ENCODE measurements around the gene PLA2G4A. TPM values are rescaled to one million over a fixed set of nuclear protein-coding genes. Genes with fewer than 3 reads are reported as not detected.

Gene PLA2G4A
- polyA plus RNA-seq, 4 donors: 6.6 to 10.1 (median 9.0) TPM

DNA sequence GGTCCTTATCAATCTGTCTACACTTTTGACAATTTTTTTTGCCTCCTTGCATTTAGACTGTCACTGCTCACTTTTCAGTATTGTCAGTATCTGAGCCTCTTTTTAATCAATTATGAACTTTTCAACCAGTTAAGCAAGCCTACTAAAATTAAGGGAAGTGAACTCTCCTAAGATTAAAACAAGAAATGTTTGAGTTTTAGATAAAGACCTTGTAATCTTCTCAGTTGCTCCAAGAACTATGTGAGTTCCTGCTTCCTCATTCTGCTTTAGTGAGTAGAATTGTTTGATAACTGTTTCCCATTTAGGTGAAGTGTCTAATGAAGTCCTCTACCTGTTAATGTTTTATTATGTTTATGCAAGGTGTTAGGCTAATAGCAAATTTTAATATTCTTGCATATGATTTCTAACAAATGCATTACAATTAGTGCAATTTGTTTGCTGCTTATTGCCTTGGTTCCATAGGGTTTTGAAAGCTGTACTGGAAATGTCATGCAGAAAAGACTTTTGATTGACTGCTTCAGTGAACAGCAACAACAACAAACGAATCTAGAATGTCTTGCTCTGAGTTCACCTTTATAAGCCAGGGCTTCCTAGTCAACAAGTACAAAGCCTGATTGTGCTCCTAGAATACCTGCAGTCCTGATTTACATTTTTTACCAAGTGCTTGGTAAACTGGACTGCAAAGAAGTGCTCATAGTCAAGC is 40.9 kb downstream of the PLA2G4A start:
- DNase-seq (ENCODE audit: low read depth in 4 of 4, low spot score in 2 of 4): no peak

DNA sequence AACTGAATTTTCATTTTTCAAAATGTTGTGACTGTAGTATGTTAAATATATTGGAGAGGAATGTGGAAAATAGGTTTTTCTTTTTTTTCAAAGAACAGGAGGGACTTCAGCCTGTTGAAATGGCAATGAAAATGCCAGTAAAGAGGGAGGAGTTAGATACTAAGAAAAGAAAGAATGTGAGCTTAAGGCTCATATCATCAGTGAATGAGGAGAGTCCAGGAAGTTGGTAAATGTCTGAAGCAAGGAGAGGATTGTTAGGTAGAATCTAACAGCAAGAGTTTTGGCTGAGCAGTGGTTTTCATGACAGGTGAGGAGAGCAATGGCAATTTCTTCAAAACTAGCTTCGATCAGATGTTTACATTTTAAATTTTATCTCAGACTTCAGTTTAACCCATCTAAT is 43.0 kb downstream of the PLA2G4A start:
- DNase-seq (ENCODE audit: low read depth in 4 of 4, low spot score in 2 of 4): no peak

DNA sequence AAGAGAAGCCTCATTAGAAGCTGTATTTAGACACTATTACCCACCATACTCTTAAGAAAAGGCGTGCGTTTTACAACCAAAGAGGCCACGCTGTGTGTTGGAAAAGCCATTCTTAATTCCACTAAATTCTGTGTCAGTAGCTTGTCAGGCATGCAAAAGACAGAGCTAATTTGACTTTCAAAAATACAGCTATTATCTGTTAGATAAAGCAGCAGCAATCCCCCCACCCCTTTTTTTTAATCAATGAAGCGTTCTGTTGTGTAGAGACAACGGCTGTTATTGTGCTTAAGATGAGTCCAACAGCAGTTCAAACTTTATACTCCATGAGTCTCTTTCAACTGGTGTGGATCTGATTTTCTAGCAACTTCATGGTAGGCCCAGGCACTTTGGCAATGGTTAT is 43.5 kb downstream of the PLA2G4A start:
- DNase-seq (ENCODE audit: low read depth in 4 of 4, low spot score in 2 of 4): no peak

DNA sequence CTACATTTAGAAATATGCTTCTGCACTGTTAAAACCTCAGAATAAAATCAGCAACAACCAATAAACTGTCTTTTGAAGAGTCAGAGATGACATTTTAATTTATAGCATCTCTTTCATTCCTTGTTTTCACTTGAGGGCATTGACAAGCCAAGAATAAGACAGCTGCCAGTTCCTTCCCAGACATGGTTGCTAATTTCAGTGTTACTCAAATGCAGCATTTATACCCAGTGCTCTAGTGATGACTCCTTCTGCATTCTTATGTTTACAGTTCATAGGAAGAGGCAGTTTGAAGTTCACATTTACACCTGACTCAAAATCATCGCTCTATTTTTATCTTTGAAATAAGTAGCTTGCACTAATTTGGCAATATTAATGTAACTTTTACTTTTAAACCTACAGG is 44.9 kb downstream of the PLA2G4A start:
- no peak for DNase-seq (ENCODE audit: low read depth in 4 of 4, low spot score in 2 of 4)

DNA sequence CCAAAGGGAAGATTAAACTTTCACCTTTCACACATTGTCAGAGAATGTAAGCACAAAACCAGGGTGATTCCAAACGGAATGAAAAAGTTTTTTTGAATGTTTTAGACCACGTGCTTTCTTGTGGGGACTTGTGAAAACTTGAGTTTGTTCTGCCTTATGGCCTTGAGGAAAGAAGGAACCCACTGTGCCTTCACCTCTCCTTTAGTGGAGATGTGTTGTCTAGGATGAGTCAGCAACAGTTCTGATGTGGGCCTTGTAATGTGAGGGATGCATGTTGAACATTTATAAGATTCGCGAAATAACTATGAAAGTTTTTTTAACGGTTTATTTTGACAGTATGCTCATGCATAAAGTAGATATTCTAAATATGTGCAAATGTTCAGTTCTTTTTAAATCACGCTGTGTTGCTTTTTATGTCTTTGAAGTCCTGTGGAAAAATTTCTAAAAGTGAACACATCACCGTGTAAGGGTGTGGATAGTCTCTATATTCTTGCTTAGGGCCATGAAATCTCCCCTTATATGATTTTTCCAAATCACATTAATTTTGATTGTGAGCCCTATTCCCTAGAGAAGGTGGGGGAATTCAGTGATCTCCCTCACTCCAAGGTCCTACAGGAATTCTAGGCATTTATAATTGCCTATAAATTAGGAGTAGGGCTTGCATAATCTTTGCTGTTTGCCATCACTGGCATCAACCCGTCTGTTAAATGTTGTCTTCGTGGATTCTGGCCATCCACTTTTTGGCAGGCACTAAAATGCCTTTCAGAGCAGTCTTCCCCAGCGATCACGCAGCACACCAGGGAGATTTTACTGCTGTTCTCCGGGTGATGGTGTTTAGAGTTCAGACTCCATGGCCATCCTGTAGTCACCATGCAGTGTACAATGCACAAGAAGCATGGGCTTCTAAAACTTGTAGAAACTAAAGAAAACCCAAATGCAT is 47.4 kb downstream of the PLA2G4A start:
- DNase-seq (ENCODE audit: low read depth in 4 of 4, low spot score in 2 of 4): no peak

DNA sequence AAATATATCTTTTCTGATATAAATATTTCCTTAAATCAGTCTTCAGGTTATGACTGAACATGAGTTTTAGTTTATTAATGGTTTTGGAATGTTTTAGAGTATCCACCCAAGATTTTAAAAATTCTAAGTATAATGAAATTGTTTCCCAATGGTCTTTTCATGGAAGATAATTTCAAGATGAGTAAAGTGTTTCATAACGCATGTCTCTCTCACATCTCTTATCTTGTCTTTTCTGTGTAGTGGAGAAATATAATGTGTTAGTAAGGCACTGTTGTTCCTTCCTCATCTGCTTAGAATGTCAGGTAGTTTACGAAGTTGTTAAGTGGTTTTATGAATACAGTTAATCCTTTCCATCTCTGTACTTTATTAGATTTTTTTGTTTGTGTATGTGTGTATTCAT is 49.6 kb downstream of the PLA2G4A start:
- no peak for DNase-seq (ENCODE audit: low read depth in 4 of 4, low spot score in 2 of 4)

DNA sequence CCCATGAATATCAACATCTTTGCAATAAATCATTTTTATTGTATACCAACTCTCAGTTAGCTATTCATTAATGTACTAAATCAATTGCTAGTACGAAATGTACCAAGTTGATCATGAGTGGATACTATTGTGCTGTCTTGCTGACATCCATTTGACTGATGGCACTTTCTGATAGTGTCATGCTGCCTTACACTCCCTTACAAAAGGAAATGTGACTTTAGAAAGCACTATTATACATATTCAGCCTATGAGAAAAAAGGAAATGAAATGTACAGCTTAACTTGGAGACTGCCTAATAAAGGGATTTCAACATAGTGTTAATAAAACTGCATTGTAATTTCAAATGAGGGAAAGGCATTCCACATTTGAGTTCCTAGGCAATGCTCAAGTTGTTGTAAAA is 52.2 kb downstream of the PLA2G4A start:
- no peak for DNase-seq (ENCODE audit: low read depth in 4 of 4, low spot score in 2 of 4)

DNA sequence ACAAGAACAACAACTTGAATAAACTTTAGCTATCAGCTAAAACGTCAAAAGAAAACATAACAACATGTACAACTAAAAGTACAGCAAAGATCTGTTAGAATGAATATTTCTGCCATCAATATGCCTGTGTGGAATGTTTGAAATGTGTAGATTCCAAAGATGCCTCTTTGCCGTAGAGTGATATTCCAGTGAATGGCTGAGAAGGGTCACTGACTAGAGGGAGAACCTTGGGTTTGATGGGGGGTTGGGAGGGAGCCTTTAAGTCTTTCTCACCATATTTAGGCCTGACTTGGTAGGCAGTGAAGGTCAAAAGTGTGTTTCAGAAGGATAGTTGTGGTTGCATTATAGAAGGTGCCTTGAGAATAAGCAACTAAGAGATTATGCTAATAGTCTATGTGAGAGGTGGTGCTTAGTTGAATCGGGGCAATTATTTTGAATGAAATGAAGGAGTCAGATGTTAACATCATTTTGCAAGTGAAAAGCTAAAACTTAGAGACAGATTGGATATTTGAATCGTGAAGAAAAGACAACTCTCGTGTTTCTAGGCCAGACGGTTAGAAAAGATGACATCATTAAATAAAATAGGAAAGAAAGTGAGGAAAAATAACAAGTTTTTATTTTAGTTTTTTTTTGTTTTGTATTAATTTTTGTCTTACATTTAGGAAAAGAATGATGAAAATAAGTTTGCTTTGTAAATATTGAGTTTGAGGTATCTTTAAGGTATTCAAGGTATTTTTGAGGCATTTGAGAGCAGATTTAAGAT is 53.8 kb downstream of the PLA2G4A start:
- no peak for DNase-seq (ENCODE audit: low read depth in 4 of 4, low spot score in 2 of 4)

DNA sequence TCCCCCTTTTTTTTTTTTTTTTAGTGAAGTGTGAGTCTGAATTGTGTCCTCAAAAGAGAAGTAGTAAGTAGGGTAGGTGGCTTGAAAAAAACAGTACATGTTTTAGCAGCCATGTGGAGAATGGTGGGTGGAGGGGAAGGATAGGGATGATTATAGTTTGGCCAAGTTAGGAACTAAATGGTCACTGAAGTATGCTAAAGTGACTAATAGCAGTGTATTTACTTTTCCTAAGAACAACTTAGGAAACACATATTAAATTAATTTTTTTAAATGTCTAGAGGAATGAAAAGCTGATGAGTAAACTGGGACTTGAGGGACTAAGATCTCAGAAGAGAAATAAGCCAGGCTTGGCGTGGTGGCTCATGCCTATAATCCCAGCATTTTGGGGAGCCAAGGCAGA is 55.5 kb downstream of the PLA2G4A start:
- DNase-seq (ENCODE audit: low read depth in 4 of 4, low spot score in 2 of 4): no peak

DNA sequence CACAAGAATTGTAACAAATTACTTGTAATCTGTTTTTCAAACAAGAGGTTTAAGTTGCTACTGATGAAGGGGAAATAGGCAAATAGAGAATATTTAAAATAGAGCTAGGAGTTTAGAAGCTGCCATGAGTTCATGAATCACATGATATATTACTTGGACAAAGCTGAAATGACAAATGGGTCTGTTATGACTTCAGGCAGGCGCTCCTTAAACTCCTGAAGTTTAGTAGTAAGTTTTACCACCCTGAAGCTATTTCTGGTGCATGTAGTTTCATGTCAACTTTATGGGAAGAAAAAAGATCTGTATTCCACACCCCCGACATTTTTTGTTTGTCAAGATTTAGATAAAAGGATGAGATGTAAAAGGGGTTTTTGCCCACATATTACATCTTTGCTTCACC is 58.5 kb downstream of the PLA2G4A start:
- DNase-seq (ENCODE audit: low read depth in 4 of 4, low spot score in 2 of 4): no peak

DNA sequence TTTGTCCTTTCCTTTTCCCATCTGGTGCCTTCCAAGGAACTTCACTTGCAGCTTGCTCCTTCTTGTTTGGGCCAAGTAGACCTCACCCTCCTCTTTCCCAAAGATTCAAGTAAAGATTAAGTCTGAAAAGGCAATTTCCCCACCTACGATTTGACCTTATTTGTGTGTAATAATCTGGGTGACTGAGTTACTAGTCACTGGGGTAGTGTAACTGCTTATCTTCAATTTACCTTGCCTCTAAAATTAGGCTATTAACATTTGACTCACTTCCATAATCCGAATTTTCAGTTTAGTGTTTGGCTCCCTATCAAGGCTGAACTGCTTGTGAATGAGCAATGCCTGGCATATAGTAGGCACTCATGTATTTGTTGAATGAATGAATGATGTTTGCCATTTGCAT is 59.6 kb downstream of the PLA2G4A start:
- DNase-seq (ENCODE audit: low read depth in 4 of 4, low spot score in 2 of 4): no peak

DNA sequence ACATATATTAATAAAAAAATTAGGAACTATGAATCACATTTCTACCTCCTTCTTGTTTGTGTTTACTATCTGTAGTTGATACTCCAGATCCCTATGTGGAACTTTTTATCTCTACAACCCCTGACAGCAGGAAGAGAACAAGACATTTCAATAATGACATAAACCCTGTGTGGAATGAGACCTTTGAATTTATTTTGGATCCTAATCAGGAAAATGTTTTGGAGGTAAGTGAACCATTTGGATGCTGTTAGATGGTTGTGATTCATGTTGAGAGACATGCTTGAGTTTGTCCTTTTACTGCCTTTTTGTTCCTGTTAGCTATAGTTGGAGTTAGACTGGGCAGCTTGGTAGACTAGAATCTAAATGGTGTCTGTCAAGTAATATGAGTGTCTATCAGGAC is 64.2 kb downstream of the PLA2G4A start:
- no peak for DNase-seq (ENCODE audit: low read depth in 4 of 4, low spot score in 2 of 4)

DNA sequence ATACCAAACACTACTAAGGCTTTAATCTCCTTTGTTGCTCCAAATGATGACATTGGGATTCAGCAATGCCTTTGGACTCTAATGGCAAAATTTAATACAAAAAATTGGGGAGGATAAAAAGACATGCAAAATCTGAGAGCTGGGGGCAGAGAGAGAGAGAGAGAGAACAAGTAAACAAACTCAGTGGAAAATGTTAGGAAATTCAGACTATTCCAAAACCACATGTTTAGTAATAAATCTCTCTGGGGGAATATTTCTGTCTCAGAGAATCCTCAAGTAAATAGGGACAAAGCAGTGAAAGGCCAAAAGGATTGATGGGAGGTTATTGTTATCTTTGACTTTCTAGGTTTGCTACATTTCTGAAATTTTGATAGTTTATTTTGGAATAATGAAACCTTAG is 65.7 kb downstream of the PLA2G4A start:
- no peak for DNase-seq (ENCODE audit: low read depth in 4 of 4, low spot score in 2 of 4)

DNA sequence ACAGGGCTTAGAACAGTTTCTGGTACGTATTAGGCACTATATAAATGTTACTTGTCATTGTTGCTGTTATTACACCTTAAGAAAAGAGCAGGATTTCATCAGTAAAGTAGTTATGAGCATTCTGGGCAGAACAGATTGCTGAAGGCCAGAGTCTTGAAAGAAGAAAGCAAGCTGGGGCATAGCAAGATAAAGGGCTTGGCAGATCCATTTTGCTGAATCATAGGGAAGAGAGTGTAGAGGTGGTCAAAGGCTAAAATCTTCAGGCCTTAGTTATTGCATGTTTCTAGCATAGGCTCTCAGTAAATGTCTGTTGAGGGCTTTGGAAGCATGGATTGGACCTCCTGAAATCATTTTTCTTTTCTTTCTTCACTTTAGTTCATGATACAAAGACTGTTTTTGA is 67.5 kb downstream of the PLA2G4A start:
- no peak for DNase-seq (ENCODE audit: low read depth in 4 of 4, low spot score in 2 of 4)

DNA sequence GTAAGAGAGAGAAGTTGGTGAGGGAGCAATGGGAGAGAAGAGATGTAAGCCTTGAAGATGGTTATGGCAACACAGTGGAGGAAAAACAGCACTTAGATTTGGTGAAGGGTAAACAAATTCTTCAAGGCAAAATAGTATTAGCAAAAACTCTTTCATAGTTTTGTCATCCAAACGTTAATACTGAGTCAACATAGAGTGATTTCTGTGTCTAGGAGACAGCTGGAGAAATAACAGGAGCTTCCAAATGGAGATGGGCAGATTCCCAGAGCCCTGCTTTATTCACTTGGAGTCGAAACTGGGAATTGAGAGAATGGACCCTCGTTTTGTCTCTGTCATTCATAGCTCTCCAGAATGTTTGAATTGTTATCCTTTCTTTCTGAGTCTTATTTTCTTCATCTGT is 68.3 kb downstream of the PLA2G4A start:
- DNase-seq (ENCODE audit: low read depth in 4 of 4, low spot score in 2 of 4): no peak

DNA sequence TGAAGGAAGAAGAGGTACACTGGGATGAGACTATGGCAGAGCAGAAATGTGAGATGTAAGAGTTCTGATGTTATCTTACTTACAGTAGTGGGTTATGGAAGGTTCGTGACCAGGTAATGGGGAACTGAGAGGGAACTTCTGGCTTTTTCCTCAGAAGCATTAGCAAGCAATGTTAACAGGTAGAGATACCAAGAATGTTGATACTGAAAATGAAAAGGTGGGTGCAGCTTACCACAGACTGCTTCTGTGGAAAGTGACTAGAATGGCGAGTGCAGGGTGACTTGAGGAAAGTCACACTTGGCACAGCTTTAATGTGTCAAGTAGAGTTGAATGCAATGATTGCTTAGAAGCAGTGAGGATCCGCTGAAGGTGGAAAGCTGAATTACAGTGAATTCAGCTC is 70.8 kb downstream of the PLA2G4A start:
- DNase-seq (ENCODE audit: low read depth in 4 of 4, low spot score in 2 of 4): no peak

DNA sequence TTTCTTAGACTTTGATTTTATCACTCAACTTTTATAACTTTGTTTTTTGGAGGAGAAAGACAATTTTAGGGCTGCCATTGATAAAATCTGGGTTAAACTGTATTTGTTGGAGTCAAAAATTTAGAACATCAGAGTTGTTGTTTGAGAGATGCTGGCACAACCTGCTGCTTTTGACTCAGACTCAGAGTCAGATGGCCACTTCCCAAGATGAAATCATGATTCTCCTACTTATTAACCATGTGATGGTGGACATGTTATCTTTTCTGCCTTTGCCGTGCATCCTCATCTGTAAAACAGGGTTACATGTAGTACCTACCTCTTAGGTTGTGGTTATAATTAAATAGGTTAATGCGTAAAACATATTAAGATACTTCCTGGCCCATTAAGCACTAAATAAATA is 71.2 kb downstream of the PLA2G4A start:
- DNase-seq (ENCODE audit: low read depth in 4 of 4, low spot score in 2 of 4): no peak

DNA sequence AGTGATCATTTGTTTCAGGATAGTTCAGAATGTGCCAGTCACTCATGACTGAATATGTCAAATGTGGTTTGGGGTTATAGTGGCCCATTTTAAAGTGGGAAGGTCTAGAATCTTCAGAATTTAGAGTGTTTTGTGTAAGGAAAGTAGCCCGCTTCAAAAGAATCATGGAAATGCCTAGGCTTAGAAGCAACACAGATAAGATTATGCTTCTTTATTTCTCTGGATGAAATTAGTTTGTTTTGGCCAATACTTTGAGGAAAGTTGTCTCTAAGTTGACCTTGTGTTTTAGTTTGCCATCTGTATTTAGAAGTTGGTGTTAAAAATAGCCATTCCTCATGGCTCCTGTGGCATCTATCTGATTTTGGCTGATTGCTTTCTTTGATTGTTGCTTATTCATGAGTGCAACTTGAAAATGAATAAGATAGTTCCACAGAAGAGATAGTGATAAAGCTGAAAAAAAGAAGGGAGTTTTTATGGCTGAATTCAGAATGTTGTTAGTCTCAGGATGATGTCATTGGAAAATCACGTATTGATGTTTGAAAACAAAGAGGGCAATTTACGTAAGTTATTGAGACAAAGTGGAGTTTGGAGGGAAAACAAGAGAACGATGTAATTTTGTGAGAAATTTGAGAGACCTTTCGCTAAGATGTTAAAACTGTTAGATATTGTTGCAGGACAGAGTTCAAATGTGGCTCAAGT is 71.9 kb downstream of the PLA2G4A start:
- no peak for DNase-seq (ENCODE audit: low read depth in 4 of 4, low spot score in 2 of 4)

DNA sequence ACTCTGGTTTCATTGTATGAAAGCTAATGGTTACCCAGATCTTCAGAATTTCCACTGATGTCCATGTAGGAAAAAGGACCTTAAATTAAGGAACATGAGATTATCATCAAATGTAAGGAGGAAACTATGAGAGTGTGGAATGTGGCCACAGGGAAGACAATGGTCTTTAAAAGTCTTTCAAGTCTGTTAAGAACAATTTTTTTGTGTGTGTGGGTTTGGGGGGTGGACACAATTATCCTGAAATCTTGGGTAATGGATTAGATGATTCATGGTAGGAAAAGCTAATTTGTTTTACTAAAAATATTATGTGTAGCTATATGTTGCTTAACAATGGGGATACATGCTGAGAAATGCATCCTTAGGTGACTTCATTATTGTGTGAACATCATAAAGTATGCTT is 72.9 kb downstream of the PLA2G4A start:
- DNase-seq (ENCODE audit: low read depth in 4 of 4, low spot score in 2 of 4): no peak

DNA sequence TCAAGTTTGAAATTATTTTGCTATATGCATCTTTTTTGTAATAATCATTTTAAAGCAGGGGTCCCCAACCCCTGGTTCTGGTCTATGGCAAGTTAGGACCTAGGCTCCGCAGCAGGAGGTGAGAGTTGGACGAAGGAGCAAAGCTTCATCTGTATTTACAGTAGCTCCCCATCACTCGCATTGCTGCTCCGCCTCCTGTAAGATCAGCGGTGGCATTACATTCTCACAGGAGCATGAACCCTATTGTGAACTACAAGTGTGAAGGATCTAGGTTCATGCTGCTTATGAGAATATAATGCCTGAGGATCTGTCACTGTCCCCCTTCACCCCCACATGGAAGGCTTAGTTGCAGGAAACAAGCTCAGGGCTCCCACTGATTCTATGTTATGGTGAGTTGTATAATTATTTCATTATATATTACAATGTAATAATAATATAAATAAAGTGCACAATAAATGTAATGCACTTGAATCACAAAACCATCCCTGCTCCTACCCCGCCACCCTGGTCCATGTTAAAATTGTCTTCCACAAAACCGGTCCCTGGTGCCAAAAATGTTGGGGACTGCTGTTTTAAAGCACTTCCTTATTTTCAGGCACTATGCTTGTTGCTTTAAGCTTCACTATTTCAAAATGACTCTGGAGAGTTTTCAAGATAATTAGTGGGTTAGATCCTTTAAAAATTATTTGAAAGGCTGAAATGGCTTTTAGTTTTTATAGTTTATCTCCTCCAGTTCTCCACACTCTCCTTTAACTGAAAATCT is 74.8 kb downstream of the PLA2G4A start:
- DNase-seq (ENCODE audit: low read depth in 4 of 4, low spot score in 2 of 4): no peak
